ENCODE data around the gene SUSD4.

Gene SUSD4

DNA sequence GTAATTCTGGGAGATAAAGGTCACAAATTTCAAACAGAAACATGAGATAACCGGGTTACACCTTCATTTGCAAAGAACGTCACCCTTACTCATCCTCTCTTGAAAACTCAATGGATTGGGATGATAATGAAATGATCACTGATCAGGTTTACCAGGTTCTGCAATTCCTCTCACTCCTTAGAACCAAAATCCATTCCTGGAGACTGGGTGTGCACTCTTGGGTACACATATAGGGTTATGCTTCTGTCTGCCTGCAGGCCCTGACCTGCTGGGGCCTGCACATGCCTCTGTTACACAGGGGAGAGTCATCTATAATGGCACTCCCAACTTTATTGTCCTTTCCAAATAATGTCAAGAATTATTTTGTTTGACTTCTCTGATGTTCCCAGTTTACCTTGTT lies 8.3 kb downstream of the SUSD4 start:
- DNase-seq: no peak

DNA sequence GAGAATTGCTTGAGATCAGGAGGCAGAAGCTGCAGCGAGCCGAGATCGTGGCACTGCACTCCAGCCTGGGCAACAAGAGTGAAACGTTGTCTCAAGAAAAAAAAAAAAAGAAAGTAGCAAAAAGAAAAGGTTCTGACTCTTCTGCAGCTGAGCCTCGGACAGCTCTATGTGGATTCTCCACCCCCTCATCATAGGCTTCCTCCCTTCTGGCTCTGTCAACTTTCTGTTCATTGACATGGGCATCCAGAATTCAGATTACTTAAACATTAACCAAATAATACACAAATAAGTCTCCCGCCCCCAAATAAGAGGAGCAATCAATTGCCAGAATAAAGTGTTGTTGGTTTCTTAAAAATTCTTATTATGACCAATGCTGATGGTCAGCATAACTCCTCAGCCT lies 10.0 kb downstream of the SUSD4 start:
- DNase-seq: no peak

DNA sequence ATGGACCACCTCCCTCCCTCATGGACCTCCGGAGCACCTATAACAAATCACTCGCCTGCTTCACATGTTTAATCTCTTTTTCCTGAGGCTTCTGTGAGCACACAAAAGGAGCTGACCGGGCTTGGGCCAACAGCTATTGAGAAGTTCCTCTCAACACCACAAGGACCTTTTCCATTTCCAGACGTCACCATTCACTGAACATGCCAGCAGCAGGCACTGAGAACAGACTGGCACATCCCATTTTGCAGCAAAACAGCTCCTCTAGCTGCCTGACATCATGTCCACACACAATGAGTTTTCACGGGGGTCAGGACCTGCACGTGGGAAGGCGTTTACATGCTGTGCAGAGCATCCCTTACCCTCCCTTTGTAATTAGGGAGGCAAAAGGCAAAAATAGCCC lies 11.0 kb downstream of the SUSD4 start:
- DNase-seq: no peak

DNA sequence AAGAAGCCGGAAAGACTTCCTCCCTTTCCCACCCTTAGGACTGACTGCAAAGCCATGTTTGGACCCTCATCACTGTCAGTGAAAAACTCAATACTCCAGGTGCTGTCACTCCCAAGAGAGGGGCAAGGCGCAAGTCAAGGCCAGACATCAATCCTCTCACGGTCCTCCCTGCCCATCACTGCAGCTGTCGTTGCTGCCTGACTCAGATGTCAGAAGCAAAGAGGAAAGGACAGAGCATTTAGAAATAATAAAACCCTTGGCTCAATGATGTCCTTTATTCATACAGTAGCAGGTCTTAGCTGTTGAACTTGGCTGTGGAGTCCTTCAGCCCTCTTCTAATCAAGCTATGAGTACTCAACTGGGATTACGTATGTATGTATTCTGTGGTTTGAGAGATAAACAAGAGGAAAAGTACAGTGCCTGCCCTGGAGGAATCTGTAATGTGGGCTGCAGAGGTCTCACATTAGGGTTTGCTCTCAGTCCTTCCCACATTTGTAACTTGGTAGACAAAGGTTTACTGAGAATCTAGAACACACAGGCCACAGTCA lies 13.5 kb downstream of the SUSD4 start:
- no peak for DNase-seq

DNA sequence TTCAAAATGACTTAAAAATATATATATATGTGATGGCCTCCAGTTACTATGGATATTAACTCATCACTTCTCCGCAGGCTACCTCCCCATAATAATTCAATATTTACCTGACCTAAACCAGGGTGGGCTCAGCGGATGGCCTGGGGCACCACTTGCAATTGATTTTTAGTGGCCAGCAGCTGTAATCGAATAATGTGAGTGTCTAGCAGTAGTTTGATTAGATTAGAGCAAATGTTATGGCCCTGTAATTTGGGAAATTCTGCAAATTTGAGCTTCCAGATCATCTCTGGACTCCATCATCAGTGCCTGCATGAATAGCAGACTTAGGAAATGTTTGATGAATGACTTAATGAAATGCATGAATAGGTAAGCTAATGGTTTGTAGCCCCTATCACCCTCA lies 14.7 kb downstream of the SUSD4 start:
- DNase-seq: no peak

DNA sequence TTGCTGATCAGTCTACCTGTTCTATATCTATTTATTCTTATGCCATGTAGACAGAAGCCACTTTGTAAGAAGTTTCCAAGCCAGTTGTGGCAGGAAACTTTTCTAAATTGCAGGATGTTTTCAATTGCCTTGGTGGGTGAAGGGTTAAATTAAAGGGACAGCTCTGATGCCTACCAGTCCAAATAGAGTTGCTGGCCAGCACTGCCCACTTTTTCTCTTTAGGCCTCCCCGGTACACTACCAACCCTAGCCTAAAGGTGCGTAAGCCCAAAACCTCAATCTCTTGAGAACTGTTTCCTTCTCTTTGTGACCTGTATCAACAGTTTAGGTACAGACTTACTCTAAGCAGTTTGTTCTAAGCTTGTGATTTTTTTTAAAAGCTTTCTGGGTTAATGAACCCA lies 15.5 kb downstream of the SUSD4 start:
- DNase-seq: no peak

DNA sequence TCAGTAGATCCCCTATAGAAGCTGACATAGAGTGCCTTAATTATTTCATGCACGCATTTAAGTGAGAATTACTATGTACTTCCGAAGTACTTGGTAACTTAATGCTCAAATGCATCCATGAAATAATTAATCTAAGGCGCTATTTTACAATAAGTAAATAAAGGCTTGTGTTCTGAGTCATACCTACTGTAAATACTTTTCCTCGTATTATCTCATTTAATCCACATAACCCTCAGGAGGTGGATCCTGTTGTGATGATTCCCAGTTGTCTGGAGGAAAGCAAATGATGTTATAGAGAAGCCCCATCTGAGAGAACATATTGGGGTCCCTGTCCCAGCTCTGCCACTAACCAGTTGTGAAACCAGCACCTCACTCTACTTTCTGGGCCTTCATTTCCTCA lies 16.4 kb downstream of the SUSD4 start:
- no peak for DNase-seq

DNA sequence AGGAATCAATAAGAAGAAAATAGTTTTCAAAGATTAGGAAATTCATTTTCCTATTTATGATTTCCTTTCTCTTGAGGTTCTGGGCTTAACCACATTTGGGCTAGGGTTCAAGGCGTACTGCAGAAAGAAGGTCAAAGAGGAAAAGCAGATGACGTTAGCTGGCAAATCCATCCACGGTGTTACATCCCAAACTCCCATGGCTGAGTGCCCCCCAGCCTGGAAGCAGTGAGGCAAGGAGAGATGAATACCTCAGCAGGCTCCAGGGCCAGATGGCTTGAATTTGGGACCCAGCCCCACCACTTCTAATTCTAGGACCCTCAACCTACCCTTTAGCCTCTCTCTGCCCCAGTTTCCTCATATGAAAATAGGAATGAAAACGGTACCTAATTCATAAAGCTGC lies 17.7 kb downstream of the SUSD4 start:
- no peak for DNase-seq

DNA sequence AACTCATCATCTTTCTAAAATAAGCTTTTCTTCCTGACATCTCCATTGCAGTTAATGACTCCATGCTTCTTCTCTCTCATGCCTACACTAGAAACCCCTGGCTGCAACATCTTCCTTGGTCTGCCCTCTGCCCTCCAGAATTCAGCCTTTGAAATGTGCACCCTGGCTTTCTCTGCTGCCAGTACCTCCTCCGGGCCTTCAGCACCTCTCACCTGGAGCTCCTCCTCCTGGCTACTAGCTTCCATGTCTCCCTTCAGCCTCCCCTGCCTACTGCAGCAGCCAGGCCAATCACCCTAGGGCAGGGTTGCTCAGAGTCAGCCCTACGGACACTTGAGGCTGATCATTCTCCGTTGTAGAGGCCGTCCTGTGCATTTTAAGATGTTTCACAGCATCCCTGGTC lies 18.3 kb downstream of the SUSD4 start:
- DNase-seq: no peak

DNA sequence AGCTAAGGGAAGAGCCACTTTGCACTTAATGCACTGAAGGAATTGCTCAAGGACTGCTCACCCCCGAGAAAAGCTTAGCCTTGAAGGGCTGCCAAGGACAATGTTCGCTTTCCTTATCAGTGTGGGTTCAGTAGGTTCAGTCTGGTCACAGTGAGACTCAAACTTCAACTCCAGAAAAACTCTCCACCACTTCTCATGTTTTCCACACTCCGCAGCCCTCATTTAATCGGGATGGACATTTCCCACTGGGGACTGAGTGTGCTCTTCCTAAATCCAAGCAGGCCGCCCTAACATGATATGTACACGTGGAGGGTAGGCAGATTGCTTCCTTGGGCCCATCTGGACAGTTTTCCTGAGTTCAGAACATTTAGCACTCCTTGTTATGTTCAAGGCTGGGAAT lies 19.5 kb downstream of the SUSD4 start:
- DNase-seq: no peak

DNA sequence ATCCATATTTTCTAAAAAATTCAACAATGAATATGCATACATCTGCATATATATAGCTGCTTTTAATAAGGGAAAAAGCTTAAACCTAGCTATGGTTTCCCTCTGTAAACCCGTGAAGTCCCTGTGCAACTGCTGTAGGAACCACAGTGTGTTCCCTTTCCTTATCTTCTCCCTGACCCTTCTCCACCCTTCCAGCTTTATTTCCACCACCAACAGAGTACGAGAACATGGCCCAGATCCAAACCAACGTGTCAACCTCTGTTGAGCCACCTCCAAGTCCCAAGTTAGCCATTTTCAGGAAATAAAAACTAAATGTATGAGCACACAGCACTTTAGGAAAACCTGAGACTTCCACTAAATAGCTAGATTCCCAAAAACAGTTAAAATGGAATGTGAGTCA lies 20.3 kb downstream of the SUSD4 start:
- DNase-seq: no peak

DNA sequence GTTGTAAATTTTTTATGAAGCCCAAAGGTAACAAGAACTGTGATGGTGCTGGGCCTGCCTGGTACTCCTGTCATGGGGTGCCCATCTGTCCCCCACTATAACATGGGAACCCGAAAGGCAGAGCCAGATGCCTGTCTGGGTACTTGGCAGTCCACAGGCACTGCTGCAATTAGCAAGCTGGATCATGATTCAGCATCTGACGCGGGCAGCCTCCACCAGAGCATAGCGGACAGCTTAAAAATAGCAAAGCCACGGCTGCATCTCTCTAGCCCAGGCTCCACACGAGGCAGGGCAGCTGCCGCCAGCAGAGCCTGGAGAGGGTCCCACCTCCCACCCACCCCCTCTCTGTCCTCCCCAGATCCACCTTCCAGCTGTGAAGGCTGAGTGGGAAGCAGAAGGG lies 22.9 kb downstream of the SUSD4 start:
- DNase-seq: no peak

DNA sequence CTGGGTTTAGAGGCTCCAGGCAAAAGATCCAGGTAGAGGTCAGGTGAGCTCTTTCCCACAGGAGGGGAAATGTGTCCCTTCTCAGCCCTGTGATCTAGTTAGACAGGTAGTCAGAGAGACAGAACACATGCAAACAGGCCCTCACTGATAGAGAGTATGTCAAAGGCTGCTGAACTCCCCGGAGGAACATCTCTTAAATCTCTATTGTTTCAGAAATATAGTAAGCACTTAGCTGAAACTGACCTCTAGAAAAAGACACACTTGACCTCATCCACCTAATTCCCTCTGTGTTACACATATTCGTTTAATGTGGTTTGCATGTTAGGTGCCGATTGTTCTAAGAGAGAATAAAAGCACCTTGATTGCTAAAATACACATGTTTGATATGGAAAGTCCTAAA lies 23.3 kb downstream of the SUSD4 start:
- DNase-seq: no peak

DNA sequence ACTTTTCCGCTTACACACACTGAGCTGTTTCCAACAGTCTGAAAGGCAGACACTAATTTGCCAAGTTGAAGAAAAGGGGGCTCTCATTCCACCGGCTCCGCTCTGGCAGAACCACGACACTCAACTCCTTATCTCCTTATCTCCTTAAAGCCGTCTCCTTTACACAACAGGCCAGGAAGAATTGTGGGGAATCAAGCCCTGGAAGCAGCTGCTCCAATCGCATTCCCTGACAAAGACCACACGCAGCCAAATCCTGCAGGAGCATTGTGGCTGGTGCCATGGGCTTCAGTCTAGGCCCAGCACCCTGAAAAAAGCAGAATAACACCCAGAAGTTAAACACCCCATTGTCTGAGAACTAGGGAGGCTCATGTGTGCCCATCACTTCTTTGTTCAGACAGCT lies 24.1 kb downstream of the SUSD4 start:
- DNase-seq: no peak

DNA sequence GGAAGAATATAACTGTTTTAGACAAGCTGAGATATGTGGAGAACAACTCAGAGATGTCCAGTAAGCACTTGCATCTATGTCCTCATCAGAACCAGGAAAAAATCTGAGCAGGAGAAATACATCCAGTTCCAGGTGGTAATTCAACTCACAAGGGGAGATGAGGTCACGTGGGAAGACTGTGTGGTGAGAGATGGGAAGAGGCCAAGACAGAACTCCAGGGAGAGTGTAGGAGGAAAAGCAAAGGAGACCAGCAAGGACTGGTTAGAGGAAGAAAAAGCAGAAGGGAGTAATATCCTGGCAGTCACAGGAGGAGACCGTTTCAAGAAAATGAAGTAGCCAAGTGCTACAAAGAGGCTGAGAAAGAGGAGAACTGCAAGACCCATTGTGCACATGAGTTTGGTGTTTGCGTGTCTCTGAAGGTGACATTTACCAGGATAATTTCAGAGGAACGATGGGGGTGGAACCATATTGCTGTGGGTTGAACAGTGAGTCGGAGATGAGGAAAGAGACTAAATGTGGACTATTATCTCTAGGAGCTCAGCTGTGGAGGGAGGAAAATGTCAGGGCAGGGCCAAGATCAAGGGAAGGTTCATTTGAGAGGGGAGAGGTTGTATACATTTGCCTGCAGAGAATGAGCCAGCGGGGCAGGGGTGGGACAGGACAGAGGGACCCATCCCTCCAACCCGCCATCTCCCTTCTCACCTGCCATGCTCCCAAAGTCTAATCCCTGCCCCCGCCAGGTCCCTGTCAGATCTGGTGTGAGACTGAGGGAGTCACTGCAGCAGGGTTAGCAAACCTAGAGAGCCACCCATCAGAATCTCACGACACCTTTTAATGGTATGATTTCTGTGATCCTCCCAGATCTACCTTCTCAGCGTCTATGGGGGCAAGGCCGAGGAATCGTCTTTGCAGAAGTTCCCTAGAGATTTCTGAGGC lies 24.9 kb downstream of the SUSD4 start:
- DNase-seq: no peak

DNA sequence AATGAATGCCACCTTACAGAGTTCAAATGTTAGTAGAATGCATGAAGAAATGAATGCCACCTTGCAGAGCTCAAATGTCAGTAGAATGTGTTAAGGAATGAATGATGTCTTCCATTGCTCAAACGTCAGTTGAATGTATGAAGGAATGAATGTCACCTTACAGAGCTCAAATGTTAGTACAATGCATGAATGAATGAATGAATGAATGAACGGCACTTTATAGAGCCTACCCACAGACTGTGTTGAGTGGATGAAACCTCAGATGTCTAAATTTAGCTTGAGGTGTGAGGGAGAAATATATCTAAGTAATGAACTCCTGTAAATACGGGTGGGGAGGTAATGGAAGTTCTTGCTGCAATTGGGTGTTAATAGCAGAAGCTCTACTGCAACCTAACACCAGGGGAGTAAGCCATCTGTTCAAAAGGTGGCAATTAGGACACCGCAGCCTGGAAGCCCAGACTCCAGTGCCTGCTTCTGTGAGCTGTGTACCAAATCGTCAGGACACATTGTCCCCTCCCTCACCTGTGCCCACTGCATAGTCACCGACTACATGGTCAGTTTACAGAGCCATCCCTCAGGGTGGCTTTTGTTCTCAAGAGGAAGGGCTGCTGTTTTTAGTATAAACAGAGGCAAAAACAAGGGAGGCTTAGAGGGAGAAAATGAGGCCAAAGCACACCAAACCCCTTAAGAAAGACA lies 26.7 kb downstream of the SUSD4 start:
- DNase-seq: no peak

DNA sequence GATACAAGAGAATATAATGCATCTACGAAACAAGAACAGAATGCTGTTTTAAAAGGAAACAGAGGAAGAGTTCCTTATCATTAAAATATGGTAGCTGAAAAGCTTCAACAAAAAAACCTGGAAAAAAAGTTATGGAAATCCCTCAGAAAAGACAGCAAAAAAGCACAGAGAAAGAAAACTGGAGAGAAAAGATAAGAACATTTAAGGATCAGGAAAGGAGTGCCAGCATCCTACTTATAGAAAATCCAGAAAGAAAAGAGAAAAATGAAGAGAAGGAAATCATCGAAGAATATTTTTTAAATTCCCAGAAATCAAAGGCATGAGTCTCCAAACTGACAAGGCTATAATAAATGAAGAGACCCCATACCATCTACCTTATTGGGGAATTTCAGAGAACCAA lies 29.8 kb downstream of the SUSD4 start:
- no peak for DNase-seq

DNA sequence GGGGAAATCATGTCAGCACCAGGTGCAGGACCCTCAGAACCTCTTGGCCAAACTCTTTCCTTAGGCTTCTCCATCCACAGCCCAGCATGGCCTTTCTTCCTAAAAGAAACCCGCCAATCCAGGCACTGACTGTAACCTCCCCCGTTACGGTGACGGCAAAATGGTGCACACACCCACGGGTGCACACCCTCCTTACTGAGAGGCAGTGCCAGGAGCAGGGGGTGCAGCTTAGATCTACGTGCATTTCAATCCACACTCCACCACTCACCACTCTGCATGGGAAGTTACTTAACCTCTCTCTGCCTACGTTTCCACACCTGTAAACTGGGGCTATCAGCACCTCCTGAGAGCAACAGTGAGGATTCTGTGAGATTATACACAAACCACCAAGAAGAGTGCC lies 31.0 kb downstream of the SUSD4 start:
- no peak for DNase-seq

DNA sequence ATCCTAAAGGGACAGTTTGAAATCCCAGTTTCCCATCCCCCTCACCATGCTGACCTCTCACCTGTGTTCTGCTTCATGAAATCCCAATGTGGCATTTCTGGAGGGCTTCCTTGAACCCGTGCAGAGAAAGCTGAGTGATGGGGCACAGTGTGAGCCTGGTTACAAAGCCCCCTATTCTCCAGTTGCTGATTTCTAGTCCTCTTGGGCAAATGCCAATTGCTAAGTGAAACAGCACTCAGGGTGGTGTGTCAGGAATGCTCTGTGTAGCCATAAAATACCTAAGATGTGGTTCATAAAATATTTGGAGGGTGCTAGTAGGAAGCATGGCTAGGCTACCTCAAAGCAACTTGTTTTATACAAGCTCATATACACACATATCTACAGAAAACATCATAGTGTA lies 32.0 kb downstream of the SUSD4 start:
- DNase-seq: no peak

DNA sequence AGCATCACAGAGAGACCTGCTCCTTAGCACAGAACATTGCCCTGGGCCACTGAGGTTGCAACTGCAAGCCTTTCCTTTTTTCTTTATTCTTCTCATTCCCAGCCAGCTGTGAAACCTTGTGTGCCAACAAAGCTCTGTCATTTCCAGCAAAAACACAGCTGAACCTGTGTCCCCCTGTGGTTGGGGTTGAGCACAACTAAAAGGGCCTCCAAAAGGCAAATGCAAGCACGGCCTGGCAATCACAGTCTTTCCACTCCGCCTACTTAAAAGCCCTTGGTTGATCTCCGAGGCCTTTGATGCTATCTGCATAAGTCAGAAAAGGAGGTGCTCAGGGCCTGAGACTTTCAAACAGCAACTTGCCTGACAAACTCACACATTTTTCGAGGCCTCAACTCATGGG lies 32.7 kb downstream of the SUSD4 start:
- DNase-seq: no peak

DNA sequence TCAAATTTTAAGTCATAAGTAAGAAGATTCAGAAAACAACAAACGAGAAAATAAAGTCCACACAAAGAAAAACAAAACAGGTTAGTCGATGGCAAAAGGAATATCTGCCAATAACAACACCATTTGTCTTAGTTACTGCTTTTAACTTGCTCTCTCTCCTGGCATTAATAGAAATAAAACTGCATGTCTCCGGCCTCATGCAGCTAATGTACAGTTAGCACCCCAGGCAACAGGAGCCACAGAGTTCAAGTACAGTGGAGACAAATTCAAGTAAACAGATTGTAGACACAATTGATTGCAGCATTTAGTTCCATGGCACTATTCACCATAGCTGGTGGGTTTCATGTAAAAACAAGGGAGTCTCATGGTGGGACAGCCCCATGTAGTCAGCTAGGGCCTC lies 33.5 kb downstream of the SUSD4 start:
- no peak for DNase-seq

DNA sequence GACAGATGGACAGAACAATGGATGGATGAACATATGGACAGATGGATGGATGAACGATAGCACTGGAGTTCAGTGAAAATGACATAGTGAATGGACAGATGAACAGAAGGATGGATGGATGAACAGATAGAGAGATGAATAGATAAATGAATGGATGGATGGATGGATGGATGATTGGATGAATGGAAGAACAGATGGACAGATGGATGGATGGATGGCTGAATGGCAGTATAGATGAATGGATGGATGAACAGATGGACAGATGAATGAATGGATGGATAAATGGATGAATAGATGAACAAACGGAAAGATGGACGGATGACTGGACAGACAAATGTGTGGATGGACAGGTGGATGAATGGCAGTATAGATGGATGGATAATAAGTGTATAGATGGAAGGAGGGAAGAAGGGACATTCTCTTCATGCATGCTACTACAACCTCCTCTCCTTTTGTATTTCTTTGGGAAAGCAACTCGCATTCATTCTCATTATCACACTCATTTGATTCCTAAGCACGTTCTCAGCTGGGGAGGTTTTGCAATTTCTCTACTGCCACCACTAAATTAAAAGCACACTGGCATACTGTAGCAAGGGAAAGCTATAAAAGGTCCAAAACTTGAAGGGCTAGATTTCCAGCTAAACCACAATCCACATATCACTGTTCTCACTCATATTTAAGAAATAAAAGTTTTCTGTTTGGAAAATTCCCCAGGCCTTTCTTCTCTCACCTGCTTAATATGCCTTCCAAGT lies 34.1 kb downstream of the SUSD4 start:
- no peak for DNase-seq

DNA sequence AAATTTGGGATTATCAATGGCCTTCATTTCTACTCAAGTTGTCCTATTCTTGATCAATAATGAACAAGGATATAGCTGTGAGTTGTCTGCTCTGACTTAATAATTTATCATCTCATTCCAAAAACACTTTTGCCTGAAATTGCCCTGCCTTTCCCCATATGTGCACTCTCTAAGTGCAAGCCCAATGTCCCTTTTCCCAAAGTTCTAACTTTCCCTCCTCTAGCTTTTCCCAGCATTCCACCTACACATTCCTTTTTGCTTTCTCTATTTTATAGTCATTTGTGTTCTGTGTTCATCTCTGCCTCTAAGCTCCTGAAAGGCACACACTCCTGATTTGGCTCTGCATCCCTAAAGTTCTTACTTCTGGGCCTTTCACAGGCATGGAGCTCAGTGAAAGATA lies 34.7 kb downstream of the SUSD4 start:
- DNase-seq: no peak

DNA sequence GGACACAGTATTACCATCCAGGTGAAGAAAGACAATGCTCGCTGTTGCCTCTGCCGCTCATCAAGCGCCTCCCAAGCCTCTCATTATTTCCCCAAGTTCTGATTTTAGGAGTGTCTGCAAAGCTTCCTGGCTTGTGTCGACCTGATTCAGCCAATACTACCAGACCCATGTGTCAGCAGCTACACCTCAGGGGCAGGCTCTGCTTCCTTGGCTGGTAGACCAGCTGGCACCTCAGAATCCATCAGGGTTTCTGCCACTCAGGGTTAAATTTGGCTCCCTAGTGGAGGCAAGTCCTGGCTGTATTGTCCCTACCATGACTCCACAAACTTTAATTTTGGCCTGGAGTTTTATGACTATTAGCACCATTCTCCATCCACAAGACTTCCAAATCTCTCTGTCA lies 35.4 kb downstream of the SUSD4 start:
- DNase-seq: no peak

Data from activated naive CD4-positive, alpha-beta T cell treated with Interleukin-2 at 50 U/mL for 16 hours (primary cell).